ENCODE results near the gene LTO1. TPM values are rescaled to one million over a fixed set of nuclear protein-coding genes. Genes with fewer than 3 reads are reported as not detected.

The LTO1 gene
- total RNA-seq, 2 donors from 2014 or later, result 30.5 to 33.2 TPM

DNA sequence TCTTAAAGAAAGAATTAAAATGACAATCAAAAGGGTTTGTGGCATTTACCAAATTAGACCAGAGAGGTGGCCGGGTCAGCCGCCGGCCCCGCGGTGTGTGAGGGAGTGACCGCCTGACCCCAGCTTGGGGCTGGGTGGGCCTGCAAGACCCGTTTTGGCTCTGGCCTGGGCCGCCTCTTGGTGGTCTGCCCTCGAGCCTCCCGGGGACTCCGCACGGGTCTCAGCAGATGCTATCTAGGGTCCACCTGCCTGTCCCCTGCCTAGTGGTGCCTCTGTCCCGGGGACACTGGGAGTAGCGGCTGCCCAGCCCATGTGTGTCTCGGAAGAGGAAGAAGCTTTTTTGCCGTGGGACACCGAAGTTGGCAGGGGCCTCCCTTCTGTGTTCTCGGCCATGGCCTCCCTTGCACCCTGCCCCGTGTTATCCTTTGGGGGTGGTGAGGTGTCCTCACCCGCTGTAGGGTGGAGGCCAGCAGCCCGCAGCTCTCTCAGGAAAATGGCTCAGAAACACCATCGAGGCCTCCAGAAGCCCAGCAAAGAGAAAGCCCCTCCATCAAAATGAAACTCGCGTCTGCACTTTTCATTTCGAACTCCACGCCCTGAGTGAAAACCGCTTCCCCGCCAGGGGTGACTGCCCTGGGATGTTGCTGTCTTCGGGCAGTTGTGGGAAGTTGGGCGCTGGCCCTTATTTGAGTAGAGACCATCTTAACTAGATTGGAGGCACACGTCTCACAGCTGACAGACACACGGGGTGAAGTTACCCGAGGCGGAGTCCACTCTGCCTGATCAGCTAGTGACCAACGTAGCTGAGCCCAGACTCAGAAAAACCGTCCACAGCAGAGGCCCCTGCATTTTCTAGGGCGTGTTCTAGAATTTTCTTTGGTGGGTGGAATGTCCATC is 26.2 kb downstream of the LTO1 start:
- ATAC-seq (replicated peaks in 1 of 2) (no peak), DNase-seq (no peak)
- H3K4me1 Mint-ChIP-seq (ENCODE audit: low read depth), result no peaks in the 10 kb centered on the region

DNA sequence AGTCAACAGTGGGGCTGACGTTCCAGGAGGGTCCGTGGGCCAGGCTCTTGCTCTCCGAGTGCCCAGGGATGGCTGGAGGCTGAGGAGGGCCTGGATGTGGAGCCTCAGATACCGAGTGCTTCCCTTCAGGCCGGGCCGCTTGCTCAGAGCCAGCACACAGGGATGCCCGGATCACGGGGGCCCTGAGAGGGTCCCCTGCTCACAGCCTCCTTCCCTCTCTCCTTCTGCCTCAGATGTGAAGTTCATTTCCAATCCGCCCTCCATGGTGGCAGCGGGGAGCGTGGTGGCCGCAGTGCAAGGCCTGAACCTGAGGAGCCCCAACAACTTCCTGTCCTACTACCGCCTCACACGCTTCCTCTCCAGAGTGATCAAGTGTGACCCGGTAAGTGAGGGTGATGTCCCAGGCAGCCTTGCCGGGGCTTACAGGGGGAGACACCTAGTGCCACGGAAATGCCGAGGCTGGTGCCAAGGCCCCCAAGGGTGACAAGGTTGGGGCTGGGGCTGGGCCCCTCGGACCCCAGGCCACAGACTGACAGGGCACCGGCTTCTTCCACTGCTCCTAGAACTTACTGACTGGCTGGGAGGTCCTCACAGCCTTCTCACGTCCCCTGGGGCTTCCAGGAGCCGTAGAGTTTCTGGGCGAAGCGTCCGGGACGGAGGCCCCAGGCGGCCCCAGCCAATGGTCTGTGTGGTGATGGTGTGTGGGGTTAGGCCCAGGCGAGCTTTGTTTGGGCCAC is 27.2 kb downstream of the LTO1 start:
- no peaks in the 10 kb centered on the region for H3K4me1 Mint-ChIP-seq (ENCODE audit: low read depth)
- DNase-seq (no peak), ATAC-seq (replicated peaks in 1 of 2) (no peak)
- no peaks in the 10 kb centered on the region for H3K27me3 Mint-ChIP-seq (ENCODE audit: low read depth)
- H3K27ac Mint-ChIP-seq, result no peak overlapping the region
- H3K36me3 Mint-ChIP-seq (ENCODE audit: insufficient read depth in 2 of 2), result no peaks in the 10 kb centered on the region
- H3K9me3 Mint-ChIP-seq, result no peaks in the 10 kb centered on the region
- H3K4me3 Mint-ChIP-seq, result no peak overlapping the region

More for the DNA sequence above, 26.2 kb downstream of the LTO1 start:
- Mint-ChIP-seq H3K36me3 (ENCODE audit: insufficient read depth in 2 of 2) (no peaks in the 10 kb centered on the region), H3K9me3 (no peaks in the 10 kb centered on the region), H3K4me3 (no peak overlapping the region), H3K27me3 (ENCODE audit: low read depth) (no peaks in the 10 kb centered on the region), H3K27ac (no peak overlapping the region)

DNA sequence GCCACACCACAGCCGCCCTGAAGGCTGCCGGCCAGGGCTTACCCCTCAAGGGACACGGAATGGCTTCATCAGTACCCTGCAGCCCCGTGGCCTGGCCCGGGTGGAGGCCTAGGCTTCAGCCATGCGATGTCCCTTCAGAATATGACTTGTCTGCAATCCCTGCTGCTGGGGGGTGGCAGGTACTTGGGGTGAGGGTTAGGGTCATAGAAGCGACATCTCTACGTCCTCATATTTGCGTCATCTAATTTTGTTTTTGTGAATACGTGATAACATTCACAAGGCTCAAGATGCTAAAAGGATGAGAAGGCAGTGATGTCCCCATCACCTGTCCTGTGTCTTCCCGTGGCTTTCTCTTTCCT is 27.8 kb downstream of the LTO1 start:
- Mint-ChIP-seq H3K9me3 (no peaks in the 10 kb centered on the region), H3K27ac (no peak overlapping the region), H3K27me3 (ENCODE audit: low read depth) (no peaks in the 10 kb centered on the region), H3K4me1 (ENCODE audit: low read depth) (no peaks in the 10 kb centered on the region), H3K4me3 (no peak overlapping the region), H3K36me3 (ENCODE audit: insufficient read depth in 2 of 2) (no peaks in the 10 kb centered on the region)
- ATAC-seq (replicated peaks in 1 of 2) (no peak), DNase-seq (no peak)

DNA sequence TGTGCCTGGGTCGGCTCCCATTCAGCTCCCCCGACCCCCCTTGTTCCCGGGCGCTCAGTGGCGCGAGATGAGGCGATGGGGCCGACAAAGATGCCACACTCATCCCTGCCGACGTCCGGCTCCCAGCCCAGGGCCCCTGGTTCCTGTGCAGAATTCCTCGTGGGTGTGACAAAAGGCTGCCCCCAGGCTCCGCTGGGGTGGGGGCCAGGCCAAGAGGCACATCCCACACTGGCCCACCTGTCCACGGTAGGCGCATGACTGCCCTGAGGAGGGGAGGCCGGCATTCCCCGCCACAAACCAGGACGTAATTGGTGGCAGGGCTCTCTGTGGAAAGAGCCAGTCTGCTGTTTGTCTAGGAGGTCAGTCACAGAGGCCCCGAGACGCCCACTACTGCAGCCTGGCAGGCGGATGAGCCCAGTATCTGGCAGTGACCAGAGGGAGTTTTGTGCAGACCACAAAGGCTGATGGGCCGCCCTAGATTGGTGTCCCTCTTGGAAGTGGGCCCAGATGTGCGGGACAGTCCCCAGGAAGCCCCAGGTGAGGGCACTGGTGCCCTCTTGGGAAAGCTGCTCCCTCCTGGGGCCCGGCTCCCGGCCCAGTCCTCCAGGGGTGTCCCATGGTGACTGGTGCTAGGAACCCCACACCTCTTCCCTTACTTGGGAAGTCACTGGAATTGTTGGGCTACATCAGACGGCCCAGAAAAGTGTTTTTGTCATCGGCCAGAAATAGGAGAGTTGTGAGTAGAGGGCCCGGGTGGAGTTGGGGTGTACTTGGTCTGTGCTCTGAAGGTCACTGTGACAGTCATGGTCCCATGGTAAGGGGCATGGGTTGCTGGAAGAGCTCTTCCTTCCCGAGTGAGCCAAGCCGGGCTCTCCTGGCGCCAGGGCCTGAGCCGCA is 28.4 kb downstream of the LTO1 start:
- DNase-seq, result no peak
- Mint-ChIP-seq H3K36me3 (ENCODE audit: insufficient read depth in 2 of 2) (no peaks in the 10 kb centered on the region), H3K9me3 (no peaks in the 10 kb centered on the region), H3K27ac (no peak overlapping the region), H3K4me3 (no peak overlapping the region), H3K4me1 (ENCODE audit: low read depth) (no peaks in the 10 kb centered on the region), H3K27me3 (ENCODE audit: low read depth) (no peaks in the 10 kb centered on the region)
- no peak for ATAC-seq (replicated peaks in 1 of 2)

DNA sequence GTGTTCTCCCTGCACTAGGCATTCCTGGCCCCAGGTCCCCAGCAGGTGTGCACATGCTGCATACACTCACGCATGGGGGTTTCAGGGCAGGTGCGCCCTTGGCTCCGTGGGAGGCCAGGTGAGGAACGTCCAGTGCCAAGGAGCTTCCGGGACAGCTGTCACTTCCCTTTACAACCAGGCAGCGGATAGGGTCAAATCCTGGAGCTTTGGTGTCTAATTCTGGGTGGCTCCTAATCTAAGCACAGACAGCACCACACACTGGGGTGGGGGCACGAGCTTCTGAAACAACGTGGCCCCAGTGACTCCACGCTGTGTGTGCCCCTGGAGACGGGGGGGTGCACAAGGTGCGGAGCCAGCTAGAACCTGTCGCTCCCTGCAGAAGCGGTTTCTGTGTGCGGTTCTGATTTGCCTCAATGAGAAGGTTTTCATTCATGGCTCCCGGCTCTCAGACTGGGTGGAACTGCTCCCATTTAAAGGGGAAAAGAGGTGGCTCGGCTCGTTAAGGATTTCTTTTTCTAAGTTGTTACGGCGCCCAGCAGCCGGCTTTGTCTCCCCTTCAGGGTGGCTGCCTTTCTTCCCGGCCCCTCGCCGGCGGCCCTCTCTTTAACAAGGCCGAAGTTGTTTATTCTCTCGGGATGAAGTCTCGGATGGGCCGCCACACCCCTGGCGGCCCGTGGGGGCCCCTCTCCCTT is 29.2 kb downstream of the LTO1 start:
- DNase-seq (no peak), ATAC-seq (replicated peaks in 1 of 2) (no peak)
- Mint-ChIP-seq H3K9me3 (no peaks in the 10 kb centered on the region), H3K4me3 (no peak overlapping the region), H3K36me3 (ENCODE audit: insufficient read depth in 2 of 2) (peaks cover 0 to under 1% of the 10 kb centered on the region in 2 donors), H3K27ac (no peak overlapping the region), H3K4me1 (ENCODE audit: low read depth) (peaks cover 5% of the 10 kb centered on the region), H3K27me3 (ENCODE audit: low read depth) (peaks cover 4% of the 10 kb centered on the region)

DNA sequence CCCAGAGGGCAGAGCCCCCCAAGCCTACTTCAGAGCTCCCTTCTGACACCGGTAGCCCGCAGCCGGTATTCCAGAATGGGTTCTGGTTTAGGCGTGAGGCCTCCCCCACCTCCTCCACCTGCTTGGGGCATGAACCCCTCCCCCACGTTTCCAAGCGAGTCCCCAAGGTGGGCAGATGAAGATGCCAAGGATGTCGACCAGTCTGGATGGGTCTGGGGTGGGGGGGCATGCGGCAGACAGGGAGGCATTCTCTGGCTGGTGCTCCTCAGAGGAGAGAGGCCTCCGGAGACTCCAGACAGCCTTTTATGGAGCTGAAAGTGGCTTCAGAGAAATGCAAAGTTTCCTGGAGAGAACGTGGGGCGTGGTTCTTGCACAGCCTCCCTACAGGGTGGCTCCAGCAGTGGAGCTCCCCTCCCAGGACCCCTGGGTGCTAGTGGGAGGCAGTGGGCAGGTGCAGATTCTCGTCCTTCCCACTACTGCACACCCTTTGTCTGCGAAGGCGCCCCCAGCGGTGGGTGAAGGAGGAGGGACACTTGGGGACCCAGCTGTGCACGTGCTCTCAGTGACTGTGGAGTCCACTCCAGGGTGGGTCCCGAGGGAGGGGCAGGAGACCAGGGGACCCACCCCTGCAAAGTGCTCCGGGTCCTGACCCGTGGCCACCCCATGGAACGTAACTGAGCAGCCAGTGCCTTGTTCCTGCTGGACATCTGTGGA is 30.0 kb downstream of the LTO1 start:
- Mint-ChIP-seq H3K4me3 (no peak overlapping the region), H3K27ac (no peak overlapping the region)
- no peak for ATAC-seq (replicated peaks in 1 of 2)

DNA sequence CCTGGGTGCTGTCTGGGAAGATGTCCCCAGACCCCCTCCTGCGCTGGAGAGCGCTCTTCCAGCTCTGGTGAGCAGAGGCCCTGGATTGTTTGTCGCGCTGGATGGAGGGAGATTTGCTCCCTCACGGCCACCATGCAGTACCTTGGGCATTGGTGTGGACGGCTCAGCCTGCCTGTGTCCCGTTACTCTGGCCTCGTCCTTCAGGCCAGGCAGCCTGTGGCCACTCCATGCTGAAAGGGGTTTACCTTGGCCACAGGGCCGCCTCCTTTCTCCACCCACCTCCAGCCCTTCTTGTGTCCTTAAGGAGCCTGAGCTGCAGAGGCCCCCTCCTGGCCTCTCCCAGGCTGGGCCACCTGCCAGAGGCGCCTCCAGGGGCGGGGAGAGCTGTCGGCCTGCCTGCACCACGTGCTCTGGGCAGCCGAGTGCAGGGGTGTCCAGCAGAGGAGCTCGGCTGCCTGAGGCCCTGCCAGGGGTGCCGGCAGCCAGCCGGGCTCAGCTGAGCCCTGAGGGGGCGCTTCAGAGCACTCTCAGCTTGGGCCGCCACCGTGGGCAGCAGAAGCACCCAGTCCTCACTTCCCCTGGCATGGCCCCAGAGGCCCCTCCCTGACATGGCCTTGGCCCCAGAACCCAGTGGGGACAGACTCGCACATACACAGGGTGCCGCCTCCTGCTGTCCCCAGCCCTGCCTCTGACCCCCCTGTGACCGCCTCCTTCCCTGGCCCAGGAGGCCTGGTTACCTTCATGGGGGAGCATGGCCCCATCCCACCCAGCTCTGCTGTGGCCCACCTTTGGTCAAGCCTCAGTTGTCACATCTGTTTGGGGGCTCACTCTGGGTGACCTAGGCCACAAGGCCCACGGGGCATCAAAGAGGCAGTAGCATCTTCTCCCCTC is 30.8 kb downstream of the LTO1 start:
- peaks cover 0 to 2% of the 10 kb centered on the region in 2 donors for H3K36me3 Mint-ChIP-seq (ENCODE audit: insufficient read depth in 2 of 2)
- peaks cover 18% of the 10 kb centered on the region for H3K4me1 Mint-ChIP-seq (ENCODE audit: low read depth)
- DNase-seq, result no peak
- H3K4me3 Mint-ChIP-seq, result peak overlapping the region; percentile 63 to 68
- ATAC-seq (replicated peaks in 1 of 2), result no peak
- H3K27me3 Mint-ChIP-seq (ENCODE audit: low read depth), result peaks cover 18% of the 10 kb centered on the region
- no peak overlapping the region for H3K27ac Mint-ChIP-seq
- H3K9me3 Mint-ChIP-seq, result no peaks in the 10 kb centered on the region

More for the DNA sequence above, 30.0 kb downstream of the LTO1 start:
- Mint-ChIP-seq H3K27me3 (ENCODE audit: low read depth) (peaks cover 12% of the 10 kb centered on the region), H3K36me3 (ENCODE audit: insufficient read depth in 2 of 2) (peaks cover 0 to 2% of the 10 kb centered on the region in 2 donors), H3K4me1 (ENCODE audit: low read depth) (peaks cover 12% of the 10 kb centered on the region), H3K9me3 (no peaks in the 10 kb centered on the region)
- no peak for DNase-seq

DNA sequence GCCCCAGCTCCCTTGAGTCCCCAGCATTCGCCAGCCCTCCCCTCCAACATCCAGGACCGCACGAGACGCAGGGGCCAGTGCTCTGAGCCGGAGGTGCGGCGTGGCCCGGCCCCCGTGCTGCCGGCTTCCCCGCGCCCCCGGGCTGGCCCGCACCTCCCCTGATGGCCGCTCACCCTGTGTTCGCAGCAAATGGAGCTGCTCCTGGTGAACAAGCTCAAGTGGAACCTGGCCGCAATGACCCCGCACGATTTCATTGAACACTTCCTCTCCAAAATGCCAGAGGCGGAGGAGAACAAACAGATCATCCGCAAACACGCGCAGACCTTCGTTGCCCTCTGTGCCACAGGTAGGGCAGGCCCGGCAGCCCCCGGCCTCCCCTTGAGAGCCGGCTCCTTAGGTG is 31.5 kb downstream of the LTO1 start:
- Mint-ChIP-seq H3K27ac (no peak overlapping the region), H3K4me1 (ENCODE audit: low read depth) (peaks cover 24% of the 10 kb centered on the region), H3K27me3 (ENCODE audit: low read depth) (peaks cover 20% of the 10 kb centered on the region), H3K36me3 (ENCODE audit: insufficient read depth in 2 of 2) (peaks cover 0 to 2% of the 10 kb centered on the region in 2 donors), H3K4me3 (peak overlapping the region; percentile 63 to 68), H3K9me3 (no peaks in the 10 kb centered on the region)
- no peak for ATAC-seq (replicated peaks in 1 of 2)
- no peak for DNase-seq

DNA sequence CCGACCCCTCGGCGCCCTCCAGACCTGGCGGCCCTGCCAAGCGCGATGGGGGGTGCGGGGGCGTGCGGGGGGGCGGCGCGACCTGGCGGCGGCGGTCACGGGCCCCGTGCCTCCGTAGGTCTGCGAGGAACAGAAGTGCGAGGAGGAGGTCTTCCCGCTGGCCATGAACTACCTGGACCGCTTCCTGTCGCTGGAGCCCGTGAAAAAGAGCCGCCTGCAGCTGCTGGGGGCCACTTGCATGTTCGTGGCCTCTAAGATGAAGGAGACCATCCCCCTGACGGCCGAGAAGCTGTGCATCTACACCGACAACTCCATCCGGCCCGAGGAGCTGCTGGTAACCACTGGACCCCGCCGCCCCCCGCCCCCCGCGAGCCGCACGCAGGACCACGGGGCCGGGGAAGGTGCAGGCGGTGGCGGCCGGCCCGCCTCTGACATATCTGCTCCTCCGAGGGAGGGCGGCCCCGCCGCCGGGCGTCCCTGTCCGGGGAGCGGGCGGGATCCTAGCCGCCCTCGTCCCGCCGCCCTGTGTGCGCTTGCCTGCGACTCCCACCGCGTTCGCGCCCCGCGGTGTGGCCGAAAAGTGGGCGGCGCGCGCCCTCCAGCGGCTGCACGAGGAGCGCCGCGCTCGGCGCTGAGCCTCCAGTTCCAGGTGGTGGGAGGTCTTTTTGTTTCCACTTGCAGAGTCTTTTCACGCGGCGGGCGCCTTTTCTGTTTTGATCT is 32.1 kb downstream of the LTO1 start:
- Mint-ChIP-seq H3K27me3 (ENCODE audit: low read depth) (peaks cover 24% of the 10 kb centered on the region), H3K27ac (no peak overlapping the region), H3K9me3 (no peaks in the 10 kb centered on the region), H3K36me3 (ENCODE audit: insufficient read depth in 2 of 2) (peaks cover 0 to 2% of the 10 kb centered on the region in 2 donors), H3K4me1 (ENCODE audit: low read depth) (peaks cover 27% of the 10 kb centered on the region), H3K4me3 (peak overlapping the region; percentile 57 to 72)
- DNase-seq (peak; percentile 74 to 85), ATAC-seq (replicated peaks in 1 of 2) (peak; percentile 85)

DNA sequence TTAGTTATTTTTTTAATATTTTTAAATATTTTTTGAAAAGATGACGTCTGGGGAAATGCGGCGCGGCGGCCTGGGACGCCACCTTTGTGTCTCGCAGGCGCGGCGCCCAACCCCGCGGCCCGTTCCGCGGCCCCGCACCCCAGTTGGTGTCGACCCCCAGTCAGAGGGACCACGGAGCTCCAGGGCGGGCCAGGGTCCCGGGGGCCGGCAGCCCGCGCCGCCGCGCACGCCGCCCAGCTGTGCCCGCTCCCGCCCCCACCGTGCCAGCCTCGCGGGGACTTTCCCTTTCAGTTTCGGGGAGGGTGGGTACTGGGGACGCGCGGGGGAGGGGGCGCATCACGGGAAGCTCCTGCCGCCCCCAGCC is 32.6 kb downstream of the LTO1 start:
- Mint-ChIP-seq H3K9me3 (no peaks in the 10 kb centered on the region), H3K27ac (no peak overlapping the region), H3K27me3 (ENCODE audit: low read depth) (peaks cover 26% of the 10 kb centered on the region), H3K4me1 (ENCODE audit: low read depth) (peaks cover 29% of the 10 kb centered on the region), H3K36me3 (ENCODE audit: insufficient read depth in 2 of 2) (peaks cover 0 to 2% of the 10 kb centered on the region in 2 donors), H3K4me3 (peak overlapping the region in 1 of 2 donors; percentile 66)
- peak; percentile 31 to 32 for DNase-seq
- ATAC-seq (replicated peaks in 1 of 2), result peak; percentile 49 to 57
